Measurements from ENCODE around the gene GPC6.

The GPC6 gene

GRCh38 chr13:93345770-93346169 lies 119.2 kb downstream of the GPC6 start:
- peaks cover 7% of the 10 kb centered on the region for H3K36me3 ChIP-seq
- H3K27ac ChIP-seq = peak overlapping the region; percentile 66
- TF ChIP-seq, protein P1, sequence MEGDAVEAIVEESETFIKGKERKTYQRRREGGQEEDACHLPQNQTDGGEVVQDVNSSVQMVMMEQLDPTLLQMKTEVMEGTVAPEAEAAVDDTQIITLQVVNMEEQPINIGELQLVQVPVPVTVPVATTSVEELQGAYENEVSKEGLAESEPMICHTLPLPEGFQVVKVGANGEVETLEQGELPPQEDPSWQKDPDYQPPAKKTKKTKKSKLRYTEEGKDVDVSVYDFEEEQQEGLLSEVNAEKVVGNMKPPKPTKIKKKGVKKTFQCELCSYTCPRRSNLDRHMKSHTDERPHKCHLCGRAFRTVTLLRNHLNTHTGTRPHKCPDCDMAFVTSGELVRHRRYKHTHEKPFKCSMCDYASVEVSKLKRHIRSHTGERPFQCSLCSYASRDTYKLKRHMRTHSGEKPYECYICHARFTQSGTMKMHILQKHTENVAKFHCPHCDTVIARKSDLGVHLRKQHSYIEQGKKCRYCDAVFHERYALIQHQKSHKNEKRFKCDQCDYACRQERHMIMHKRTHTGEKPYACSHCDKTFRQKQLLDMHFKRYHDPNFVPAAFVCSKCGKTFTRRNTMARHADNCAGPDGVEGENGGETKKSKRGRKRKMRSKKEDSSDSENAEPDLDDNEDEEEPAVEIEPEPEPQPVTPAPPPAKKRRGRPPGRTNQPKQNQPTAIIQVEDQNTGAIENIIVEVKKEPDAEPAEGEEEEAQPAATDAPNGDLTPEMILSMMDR (IDR thresholded peaks at IDR 0.05; ENCODE audit: low read depth, low read length) = no peak
- H3K4me3 ChIP-seq (ENCODE audit: low read depth, low read length) = no peak overlapping the region
- H3K27me3 ChIP-seq (ENCODE audit: insufficient read depth, low read depth, severe bottlenecking) = no peaks in the 10 kb centered on the region
- peaks cover 5% of the 10 kb centered on the region for H3K9me3 ChIP-seq (ENCODE audit: severe bottlenecking)
- no peak for DNase-seq

DNA sequence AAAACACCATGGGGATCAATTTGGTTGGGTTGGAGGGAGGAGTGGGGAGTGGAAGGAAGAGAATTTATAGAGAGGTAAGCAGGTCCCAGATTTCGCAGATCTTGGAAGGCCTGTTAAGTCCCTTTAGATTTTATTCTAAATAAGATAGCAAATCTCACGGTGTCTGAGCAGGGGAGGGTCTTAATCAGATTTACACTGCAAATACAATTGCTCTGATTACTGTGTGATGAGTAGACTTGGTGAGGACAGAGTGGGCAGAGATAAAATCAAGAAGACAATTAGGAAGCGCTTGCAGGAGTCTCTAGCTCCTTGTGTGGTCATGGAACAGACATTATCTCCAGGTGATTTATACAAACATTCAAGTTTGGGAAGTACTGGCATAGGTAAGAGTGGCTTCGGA lies 126.0 kb downstream of the GPC6 start:
- no peak for DNase-seq
- no peaks in the 10 kb centered on the region for H3K27me3 ChIP-seq (ENCODE audit: insufficient read depth, low read depth, severe bottlenecking)
- H3K36me3 ChIP-seq = peaks cover 14% of the 10 kb centered on the region
- no peak overlapping the region for H3K4me3 ChIP-seq (ENCODE audit: low read depth, low read length)
- H3K9me3 ChIP-seq (ENCODE audit: severe bottlenecking) = peaks cover 4% of the 10 kb centered on the region
- no peak overlapping the region for H3K27ac ChIP-seq
- TF ChIP-seq, protein P1 (IDR thresholded peaks at IDR 0.05; ENCODE audit: low read depth, low read length) = no peak

GRCh38 chr13:93355094-93355493 lies 128.5 kb downstream of the GPC6 start:
- H3K4me3 ChIP-seq (ENCODE audit: low read depth, low read length) = no peak overlapping the region
- no peaks in the 10 kb centered on the region for H3K27me3 ChIP-seq (ENCODE audit: insufficient read depth, low read depth, severe bottlenecking)
- no peak overlapping the region for H3K27ac ChIP-seq
- no peaks in the 10 kb centered on the region for H3K9me3 ChIP-seq (ENCODE audit: severe bottlenecking)
- TF ChIP-seq, protein P1 (IDR thresholded peaks at IDR 0.05; ENCODE audit: low read depth, low read length) = no peak
- H3K36me3 ChIP-seq = peaks cover 13% of the 10 kb centered on the region
- no peak for DNase-seq

GRCh38 chr13:93356469-93356868 lies 129.9 kb downstream of the GPC6 start:
- Histone ChIP-seq H3K9me3 (ENCODE audit: severe bottlenecking) (no peaks in the 10 kb centered on the region), H3K27ac (no peak overlapping the region), H3K27me3 (ENCODE audit: insufficient read depth, low read depth, severe bottlenecking) (no peaks in the 10 kb centered on the region), H3K4me3 (ENCODE audit: low read depth, low read length) (no peak overlapping the region), H3K36me3 (peaks cover 19% of the 10 kb centered on the region)
- no peak for DNase-seq
- TF ChIP-seq, protein P1 (IDR thresholded peaks at IDR 0.05; ENCODE audit: low read depth, low read length) = no peak

DNA sequence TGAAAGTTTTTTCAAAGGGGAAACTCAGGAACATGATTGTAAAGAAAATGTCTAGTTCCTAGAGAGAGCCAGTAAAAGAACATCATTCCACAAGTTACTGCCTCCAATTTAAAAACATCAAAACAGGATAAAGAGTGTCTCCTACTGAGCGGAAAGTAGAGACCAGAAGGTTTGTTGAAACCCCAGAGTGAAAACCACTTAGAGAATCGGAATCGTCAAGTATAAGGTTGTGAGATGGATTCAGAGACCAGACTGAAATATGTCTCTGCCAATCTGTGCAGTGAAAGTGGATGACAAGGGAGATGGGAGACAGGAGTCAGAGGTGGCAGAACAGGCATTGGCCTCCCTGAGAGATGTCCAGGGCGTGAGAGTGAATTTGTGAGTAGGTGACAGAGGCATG lies 133.4 kb downstream of the GPC6 start:
- Histone ChIP-seq H3K27me3 (ENCODE audit: insufficient read depth, low read depth, severe bottlenecking) (no peaks in the 10 kb centered on the region), H3K36me3 (peaks cover 9% of the 10 kb centered on the region), H3K4me3 (ENCODE audit: low read depth, low read length) (no peak overlapping the region), H3K27ac (no peak overlapping the region), H3K9me3 (ENCODE audit: severe bottlenecking) (no peaks in the 10 kb centered on the region)
- no peak for DNase-seq
- TF ChIP-seq, protein P1 (IDR thresholded peaks at IDR 0.05; ENCODE audit: low read depth, low read length) = no peak

DNA sequence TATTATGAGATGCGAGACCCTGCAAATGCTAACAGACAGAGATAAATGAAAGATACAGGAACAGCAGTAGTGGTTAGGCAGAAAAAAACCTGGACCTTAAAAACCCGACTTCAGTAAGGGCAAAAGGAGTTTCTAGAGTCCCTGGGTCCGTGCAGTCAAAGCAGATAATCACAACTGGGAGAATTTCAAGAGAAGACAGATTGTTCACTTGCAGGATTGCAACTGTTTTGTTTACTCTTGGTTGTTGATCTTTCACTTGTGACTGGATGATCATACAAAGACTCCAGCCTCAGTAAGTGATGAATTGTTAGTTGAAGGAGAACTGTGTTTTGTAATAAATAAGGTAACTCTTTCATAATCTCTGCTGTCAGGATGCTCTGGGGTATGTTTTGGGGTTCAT lies 135.1 kb downstream of the GPC6 start:
- TF ChIP-seq, protein P1 (IDR thresholded peaks at IDR 0.05; ENCODE audit: low read depth, low read length) = no peak

More for the DNA sequence above, 135.1 kb downstream of the GPC6 start:
- no peak overlapping the region for H3K4me3 ChIP-seq (ENCODE audit: low read depth, low read length)
- no peak for DNase-seq
- no peak overlapping the region for H3K27ac ChIP-seq
- no peaks in the 10 kb centered on the region for H3K9me3 ChIP-seq (ENCODE audit: severe bottlenecking)
- no peaks in the 10 kb centered on the region for H3K27me3 ChIP-seq (ENCODE audit: insufficient read depth, low read depth, severe bottlenecking)
- peaks cover 6% of the 10 kb centered on the region for H3K36me3 ChIP-seq
